A549 (cell line): ENCODE data around the gene ZNF575. TPM values are rescaled to one million over a fixed set of nuclear protein-coding genes. Genes with fewer than 3 reads are reported as not detected.
A peak's percentile ranks its signal among the peaks of the same experiment; 100 is the strongest.

Experiments used
- ATAC-seq, 2 experiments: fragments of 200-7000 bp in 1 of 2; fragments of >200 bp in 1 of 2; cut with Nextera tagmentation in 1 of 2; cut with Tn5 transposase in 1 of 2; 3 replicates each; pipeline versions ENCODE4 v1.8.0 to v1.9.1; 2018 to 2020; ENCODE audit warnings: mild to moderate bottlenecking in 1 of 2, moderate library complexity in 1 of 2
- CTCF ChIA-PET: fragments of 300-600 bp; sonication (Branson Sonifier 250); formaldehyde crosslinking; extraction: SDS; loops from one replicate; lab custom pipeline; 2021; ENCODE audit warnings: antibody characterized with exemption, inconsistent platforms; lab: Yijun Ruan, JAX
- POLR2A ChIA-PET: fragments of 350-600 bp; formaldehyde crosslinking; extraction: SDS; loops from one replicate; lab custom pipeline; 2021; ENCODE audit warnings: antibody characterized with exemption, inconsistent platforms; lab: Yijun Ruan, JAX
- DNase-seq, 2 experiments: peaks; one replicate each; pipeline versions ENCODE4 v3.0.0 to v3.0.0-alpha.2; 2011 to 2016; ENCODE audit warnings: low read depth in 1 of 2, low spot score in 1 of 2
- FAIRE-seq: peaks from 2 replicates; lab custom pipeline; 2011; peaks lifted over from hg19 to GRCh38; lab: Jason Lieb, UNC
- H3K27ac ChIP-seq, 2 experiments: fragments of >200 bp; sonication (Bioruptor Twin); formaldehyde crosslinking; 3 replicates each; pipeline ENCODE4 v1.5.1; 2016 to 2017
- H3K4me1 ChIP-seq: fragments of >200 bp; sonication (Bioruptor Twin); formaldehyde crosslinking; 3 replicates; pipeline ENCODE4 v1.6.1; 2016
- H3K4me2 ChIP-seq: fragments of >200 bp; sonication (Bioruptor Twin); formaldehyde crosslinking; 3 replicates; pipeline ENCODE4 v1.6.1; 2016
- H3K4me3 ChIP-seq: fragments of >200 bp; sonication (Bioruptor Twin); formaldehyde crosslinking; 3 replicates; pipeline ENCODE4 v1.5.1; 2016
- H3K9me3 ChIP-seq: fragments of >200 bp; sonication (Bioruptor Twin); formaldehyde crosslinking; 3 replicates; pipeline ENCODE4 v1.6.1; 2016
- CEBPB ChIP-seq, 2 experiments: fragments of >200 bp in 1 of 2; sonication (Bioruptor Twin) in 1 of 2; formaldehyde crosslinking in 1 of 2; IDR thresholded peaks; 2 replicates each; pipeline ENCODE4 v1.6.1; 2012 to 2016
- CHD4 ChIP-seq: fragments of 200-600 bp; sonication (generic); IDR thresholded peaks from 2 replicates; pipeline ENCODE4 v1.6.1; 2016; ENCODE audit warnings: antibody characterized with exemption, mild to moderate bottlenecking, borderline replicate concordance
- CTCF ChIP-seq: fragments of >200 bp; sonication (Bioruptor Twin); formaldehyde crosslinking; IDR thresholded peaks from 3 replicates; pipeline ENCODE4 v1.5.1; 2016
- EHF ChIP-seq: fragments of 250-450 bp; sonication (Bioruptor Pico); IDR thresholded peaks from 2 replicates; pipeline ENCODE4 v1.5.0; 2020; ENCODE audit warnings: mild to moderate bottlenecking
- EHMT2 ChIP-seq: fragments of 200-600 bp; sonication (generic); IDR thresholded peaks from 2 replicates; pipeline ENCODE4 v1.6.1; 2016; ENCODE audit warnings: antibody characterized with exemption, low read depth, mild to moderate bottlenecking, moderate library complexity
- ESRRA ChIP-seq: fragments of 150-350 bp; IDR thresholded peaks from 2 replicates; pipeline ENCODE4 v1.6.1; 2014; ENCODE audit warnings: mild to moderate bottlenecking, low read length, borderline replicate concordance
- FOSB ChIP-seq: fragments of 250-450 bp; sonication (Bioruptor Pico); IDR thresholded peaks from 2 replicates; pipeline ENCODE4 v1.5.0; 2020; ENCODE audit warnings: mild to moderate bottlenecking, moderate library complexity
- GATA3 ChIP-seq: IDR thresholded peaks from 2 replicates; pipeline ENCODE4 v1.6.1; 2012; ENCODE audit warnings: borderline replicate concordance
- HOXB13 ChIP-seq: fragments of 250-450 bp; sonication (Bioruptor Pico); IDR thresholded peaks from 2 replicates; pipeline ENCODE4 v1.5.0; 2020; ENCODE audit warnings: low read depth, mild to moderate bottlenecking, moderate library complexity
- JUN ChIP-seq, 2 experiments: fragments of >200 bp; sonication (Bioruptor Twin); formaldehyde crosslinking; IDR thresholded peaks; 2 replicates in 1 of 2; 3 replicates in 1 of 2; pipeline ENCODE4 v1.6.1; 2016 to 2017
- KDM1A ChIP-seq: fragments of 200-600 bp; sonication (generic); IDR thresholded peaks from 2 replicates; pipeline ENCODE4 v1.6.1; 2016; ENCODE audit warnings: low read depth, mild to moderate bottlenecking
- KDM5A ChIP-seq: fragments of 200-600 bp; sonication (generic); IDR thresholded peaks from 2 replicates; pipeline ENCODE4 v1.6.1; 2016; ENCODE audit warnings: antibody characterized with exemption, mild to moderate bottlenecking
- MAFK ChIP-seq: fragments of 450-650 bp; IDR thresholded peaks from 2 replicates; pipeline ENCODE4 v1.6.1; 2014; ENCODE audit not compliant: partially characterized antibody
- MAZ ChIP-seq: fragments of 150-350 bp; IDR thresholded peaks from 2 replicates; pipeline ENCODE4 v1.6.1; 2014; ENCODE audit warnings: antibody characterized with exemption, low read depth, low read length, borderline replicate concordance
- PBX3 ChIP-seq: IDR thresholded peaks from 2 replicates; pipeline ENCODE4 v1.6.1; 2012
- PHF8 ChIP-seq: fragments of 200-600 bp; sonication (generic); IDR thresholded peaks from 2 replicates; pipeline ENCODE4 v1.6.1; 2016; ENCODE audit warnings: low read depth, mild to moderate bottlenecking, antibody characterized with exemption, moderate library complexity, borderline replicate concordance
- POLR2A ChIP-seq: IDR thresholded peaks from 2 replicates; pipeline ENCODE4 v1.6.1; 2012; ENCODE audit warnings: mild to moderate bottlenecking, low read length
- RAD21 ChIP-seq, 2 experiments: fragments of >200 bp in 1 of 2; sonication (Bioruptor Twin) in 1 of 2; formaldehyde crosslinking in 1 of 2; IDR thresholded peaks in 1 of 2; conservative IDR thresholded peaks in 1 of 2; 2 replicates in 1 of 2; 3 replicates in 1 of 2; pipeline ENCODE4 v1.6.1; 2012 to 2018; ENCODE audit warnings: inconsistent platforms in 1 of 2
- RFX5 ChIP-seq: fragments of 450-650 bp; IDR thresholded peaks from 2 replicates; pipeline ENCODE4 v1.7.1; 2014; ENCODE audit warnings: antibody characterized with exemption, mild to moderate bottlenecking, moderate library complexity
- SMC3 ChIP-seq: fragments of >200 bp; sonication (Bioruptor Twin); formaldehyde crosslinking; IDR thresholded peaks from 3 replicates; pipeline ENCODE4 v1.6.1; 2018; ENCODE audit warnings: inconsistent platforms
- TFCP2L1 ChIP-seq: fragments of 250-450 bp; sonication (Bioruptor Pico); IDR thresholded peaks from 2 replicates; pipeline ENCODE4 v1.5.0; 2021; ENCODE audit warnings: mild to moderate bottlenecking
- TP53 ChIP-seq: fragments of 250-450 bp; sonication (Bioruptor Pico); IDR thresholded peaks from 2 replicates; pipeline ENCODE4 v1.5.0; 2021; ENCODE audit warnings: mild to moderate bottlenecking, moderate library complexity
- ZNF302 ChIP-seq: fragments of 250-450 bp; sonication (Bioruptor Pico); IDR thresholded peaks from 2 replicates; pipeline ENCODE4 v1.9.0; 2021; ENCODE audit warnings: inconsistent platforms, mild to moderate bottlenecking, moderate library complexity
- WGBS: methylation state at CpG from one replicate; pipeline ENCODE4 v1.1.6; 2017; ENCODE audit errors: missing lambda C conversion rate; 5-methylcytosine and 5-hydroxymethylcytosine counted together
- polyA plus RNA-seq, 4 experiments: library from polyadenylated mRNA; depleted of rRNA in 3 of 4; stranded (reverse); fragments of >200 nt; fragmentation: RNase III in 1 of 4; extraction: RNeasy Plus Mini Kit Qiagen cat#74134 plus additional on column Dnase treatment in 1 of 4; gene quantifications; 2 replicates in 3 of 4; 3 replicates in 1 of 4; pipeline ENCODE4 v1.2.3, GENCODE V29; 2011 to 2017

Gene ZNF575
- polyA plus RNA-seq, 2 of the 4 experiments (the other 2 are of a cell fraction), result 0.09 to 1.5 TPM

GRCh38 chr19:43533546-43534304 is 737 bp downstream of the ZNF575 start:
- FAIRE-seq (peak; percentile 65), DNase-seq (peak; percentile 92 to 99), ATAC-seq (peak; percentile 72 to 86)
- Histone ChIP-seq H3K27ac (peak overlapping the region; percentile 90 to 93), H3K4me1 (peaks cover 14% of the 10 kb centered on the region), H3K4me3 (peak overlapping the region; percentile 57), H3K9me3 (no peaks in the 10 kb centered on the region), H3K4me2 (peak overlapping the region; percentile 91)
- 3% methylated on average over 41 of the region's 41 CpGs for WGBS
- TF ChIP-seq GATA3, result no peak
- TF ChIP-seq PBX3, result no peak; the same call in 1 of the 2 replicates
- TF ChIP-seq POLR2A, result no peak
- no peak for TF ChIP-seq JUN (IDR thresholded peaks at IDR 0.05)
- peak in 1 of 2 experiments; percentile 51; a peak in 1 of 4 replicates for TF ChIP-seq CEBPB (IDR thresholded peaks at IDR 0.05)
- TF ChIP-seq MAZ, result peak; percentile 72; the same call in 1 of the 2 replicates
- TF ChIP-seq MAFK, result no peak
- ChIA-PET POLR2A (interaction anchor here (1.0 to 2.6 kb wide), 15 partner anchors 12 to 221 kb away, joined by 3 to 21 read pairs (median 5); partner anchors contain the start of genes IRGQ, PHLDB3, PINLYP and SMG9), CTCF (interaction anchor here (0.6 to 15.3 kb wide), 12 partner anchors 10 to 601 kb away, joined by 3 to 167 read pairs (median 4); partner anchors contain the start of genes IRGQ, PHLDB3 and ZNF576)

- peak overlapping the region in 1 of 2 experiments; percentile 93; a peak in 2 of 6 replicates for H3K27ac ChIP-seq
- ATAC-seq (no peak), DNase-seq (no peak)
- H3K4me3 ChIP-seq, result peak overlapping the region; percentile 57; the same call in 2 of the 3 replicates
- CTCF ChIA-PET, result interaction anchor here (1.0 to 15.3 kb wide), 10 partner anchors 11 to 232 kb away, joined by 3 to 167 read pairs (median 7); partner anchors contain the start of genes IRGQ and ZNF576
- 88% methylated on average over 17 of the region's 17 CpGs for WGBS
- peaks cover 14% of the 10 kb centered on the region for H3K4me1 ChIP-seq
- no peak for TF ChIP-seq KDM5A
- TF ChIP-seq EHMT2, result no peak
- no peak for TF ChIP-seq PHF8
- TF ChIP-seq HOXB13 (CRISPR knock-in tag), result no peak
- TF ChIP-seq MAFK, result no peak
- no peak for TF ChIP-seq RFX5
- TF ChIP-seq TP53, result no peak
- TF ChIP-seq, all 56 proteins: peak for 0
- FAIRE-seq, result no peak
- Histone ChIP-seq H3K9me3 (no peaks in the 10 kb centered on the region), H3K4me2 (peak overlapping the region; percentile 91)
- POLR2A ChIA-PET, result interaction anchor here (1.7 to 2.6 kb wide), 6 partner anchors 15 to 134 kb away, joined by 3 to 21 read pairs (median 8); partner anchors contain the start of genes IRGQ, PHLDB3, PINLYP and XRCC1
Observed at GRCh38 chr19:43534305-43534815, 1.4 kb downstream of the ZNF575 start.

- Histone ChIP-seq H3K4me1 (peaks cover 9% of the 10 kb centered on the region), H3K27ac (no peak overlapping the region), H3K9me3 (no peaks in the 10 kb centered on the region), H3K4me3 (no peak overlapping the region), H3K4me2 (no peak overlapping the region)
- no peak for FAIRE-seq
- DNase-seq, result peak; percentile 59
- TF ChIP-seq RAD21 (conservative IDR thresholded peaks at IDR 0.05 in 1 of 2, IDR thresholded peaks at IDR 0.05 in 1 of 2) (peak; percentile 41 to 42; a peak in 1 of 5 replicates), TP53 (no peak), CTCF (peak; percentile 52), KDM1A (no peak), SMC3 (peak; percentile 54), CHD4 (no peak), EHF (no peak), TFCP2L1 (no peak), HOXB13 (CRISPR knock-in tag) (no peak), FOSB (CRISPR knock-in tag) (no peak), POLR2A (no peak), JUN (IDR thresholded peaks at IDR 0.05) (no peak), ESRRA (no peak), ZNF302 (CRISPR knock-in tag) (no peak), PHF8 (no peak)
- WGBS, result 90% methylated on average over 55 of the region's 62 CpGs
- ChIA-PET POLR2A (no interaction called here), CTCF (interaction anchor here (0.6 to 15.3 kb wide), 26 partner anchors 11 to 402 kb away, joined by 3 to 167 read pairs (median 4); partner anchors contain the start of genes IRGQ, PINLYP, XRCC1 and ZNF576)
- peak in 1 of 2 experiments; percentile 11; a peak in 1 of 6 replicates for ATAC-seq
Observed at GRCh38 chr19:43534816-43535761, 2.1 kb downstream of the ZNF575 start.
